Activated naive CD4-positive, alpha-beta T cell (primary cell): ENCODE data around the gene SLAMF9.
"Not testable (repeated sequence)": the region's sequence is repeated elsewhere in the genome, so short reads cannot be mapped to it uniquely, and the experiment has no call there.

ENCODE experiments used
- DNase-seq, 4 experiments: peaks; one replicate each; lab custom pipeline; 2025; lab: John Stamatoyannopoulos, UW

SLAMF9 gene

DNA sequence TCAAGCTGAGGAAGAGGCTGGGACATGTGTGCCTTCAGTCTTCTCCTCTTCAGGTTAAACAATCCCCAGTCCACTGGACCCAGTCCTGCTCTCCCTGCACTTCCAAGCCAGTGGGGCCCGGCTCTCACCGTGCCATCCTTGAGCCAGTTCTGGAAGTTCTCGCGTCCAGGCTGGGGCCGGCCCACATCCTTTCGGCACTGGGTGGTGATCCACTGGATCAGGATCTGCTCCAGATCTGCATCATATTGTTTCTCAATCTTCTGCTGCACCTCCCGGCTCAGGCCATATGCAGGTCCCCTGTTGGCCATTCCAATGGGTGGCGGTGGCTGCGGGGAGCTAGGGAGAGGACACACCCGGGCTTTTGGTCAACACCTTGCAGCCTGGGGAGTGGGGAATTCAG lies 33.8 kb downstream of the SLAMF9 start:
- DNase-seq, result no peak

DNA sequence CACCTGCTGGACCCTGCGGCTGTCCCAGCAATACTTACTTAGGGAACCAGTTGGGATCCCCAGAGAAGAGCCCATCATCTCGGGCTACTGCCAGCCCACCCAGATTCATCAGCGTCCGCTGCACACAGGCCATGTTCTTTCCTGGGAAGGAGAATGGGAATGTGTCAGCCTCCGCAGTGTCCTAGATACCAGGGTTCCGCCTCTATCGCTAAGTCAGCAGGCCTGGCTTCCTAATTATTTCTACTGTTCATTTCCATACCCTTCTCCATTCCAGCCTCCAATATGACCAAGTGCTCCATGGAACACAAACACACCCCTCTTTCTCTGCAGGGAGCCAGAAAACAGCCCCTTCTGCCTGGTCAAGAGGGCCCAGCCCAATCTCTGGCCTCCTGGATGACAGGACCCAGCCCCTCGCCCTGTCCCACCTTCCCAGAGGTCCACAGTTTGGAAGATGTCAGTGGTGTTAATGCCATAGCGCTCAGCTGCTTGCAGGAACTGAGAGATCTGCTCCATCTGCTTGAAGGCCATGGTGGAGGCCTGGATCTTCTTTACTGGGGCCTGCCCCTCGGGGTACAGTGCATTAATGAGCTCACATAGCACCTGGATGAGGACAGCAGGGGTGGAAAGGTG lies 34.7 kb downstream of the SLAMF9 start:
- DNase-seq, result no peak

DNA sequence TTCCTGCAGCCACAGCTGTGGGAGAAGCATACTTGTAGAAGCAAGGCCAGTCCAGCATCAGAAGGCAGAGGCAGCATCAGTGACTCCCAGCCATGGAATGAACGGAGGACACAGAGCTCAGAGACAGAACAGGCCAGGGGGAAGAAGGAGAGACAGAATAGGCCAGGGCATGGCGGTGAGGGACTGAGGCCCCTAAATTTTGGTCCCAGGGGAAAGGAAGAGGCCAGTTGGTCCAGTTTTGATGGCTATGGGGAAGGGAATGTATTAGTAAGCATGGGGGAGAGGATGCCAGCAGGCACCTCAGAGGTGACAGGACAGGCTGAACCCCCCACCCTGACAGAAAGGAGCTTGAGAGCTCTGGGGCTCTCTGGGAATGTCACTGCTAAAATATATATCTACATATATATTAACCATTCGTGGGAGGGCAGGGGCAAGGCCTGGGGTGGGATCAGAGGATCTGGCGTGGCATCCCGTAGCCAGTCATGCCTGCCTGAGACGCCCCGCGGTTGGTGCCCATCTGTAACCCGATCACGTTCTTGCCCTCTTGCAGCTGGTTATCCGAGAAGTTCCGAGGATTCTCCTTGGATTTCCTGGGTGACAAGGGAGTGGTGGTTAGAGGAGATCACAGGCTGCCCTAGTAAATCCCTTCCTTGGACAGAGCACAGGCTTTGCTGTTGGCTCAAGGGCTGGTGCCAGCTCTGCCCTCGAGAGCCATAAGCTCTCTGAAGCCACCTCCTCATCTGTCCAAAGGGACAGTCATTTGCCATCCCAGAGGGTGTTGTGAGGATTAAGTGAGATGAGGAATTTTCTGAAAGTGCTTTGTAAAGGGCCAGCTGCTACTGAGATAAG lies 35.5 kb downstream of the SLAMF9 start:
- no peak for DNase-seq

GRCh38 chr1:159917533-159918351 lies 36.3 kb downstream of the SLAMF9 start:
- DNase-seq, result no peak

DNA sequence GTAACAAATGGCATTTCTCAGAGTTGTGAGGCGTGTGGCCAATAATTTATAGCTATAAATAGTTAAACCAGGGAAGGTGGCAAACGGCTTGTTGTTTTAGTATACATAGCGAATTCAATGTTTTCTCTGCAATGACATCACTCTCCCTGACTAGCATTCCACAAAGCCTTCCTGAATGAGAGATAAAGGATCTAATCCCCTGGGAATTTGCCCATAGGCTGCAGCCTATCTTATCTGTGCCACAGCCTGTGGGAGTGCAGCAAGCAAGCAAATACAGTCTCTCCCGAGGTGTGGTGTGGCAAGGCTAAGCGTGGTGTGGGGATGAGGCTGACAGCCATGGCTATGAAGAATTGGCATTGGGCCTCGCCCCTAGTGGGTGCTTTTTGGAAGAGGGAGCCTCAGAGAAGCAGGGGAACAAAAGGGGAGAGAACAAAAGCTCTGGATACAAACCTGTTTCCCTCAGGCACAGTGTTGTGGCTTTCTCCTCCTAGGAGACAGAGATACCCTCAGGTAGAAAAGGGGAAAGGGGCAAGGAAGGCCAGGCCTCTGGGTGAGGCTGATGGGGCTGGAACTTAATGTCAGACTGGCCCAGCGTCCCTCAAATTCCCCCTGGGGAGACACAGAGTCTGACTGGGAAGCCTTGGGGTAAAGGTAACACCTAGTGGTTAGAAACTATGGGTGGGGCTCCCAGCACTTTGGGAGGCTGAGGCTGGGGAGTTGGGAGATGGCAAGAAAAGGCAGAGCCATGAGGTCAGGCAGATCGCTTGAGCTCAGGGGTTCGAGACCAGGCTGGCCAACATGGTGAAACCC lies 37.6 kb downstream of the SLAMF9 start:
- no peak for DNase-seq

DNA sequence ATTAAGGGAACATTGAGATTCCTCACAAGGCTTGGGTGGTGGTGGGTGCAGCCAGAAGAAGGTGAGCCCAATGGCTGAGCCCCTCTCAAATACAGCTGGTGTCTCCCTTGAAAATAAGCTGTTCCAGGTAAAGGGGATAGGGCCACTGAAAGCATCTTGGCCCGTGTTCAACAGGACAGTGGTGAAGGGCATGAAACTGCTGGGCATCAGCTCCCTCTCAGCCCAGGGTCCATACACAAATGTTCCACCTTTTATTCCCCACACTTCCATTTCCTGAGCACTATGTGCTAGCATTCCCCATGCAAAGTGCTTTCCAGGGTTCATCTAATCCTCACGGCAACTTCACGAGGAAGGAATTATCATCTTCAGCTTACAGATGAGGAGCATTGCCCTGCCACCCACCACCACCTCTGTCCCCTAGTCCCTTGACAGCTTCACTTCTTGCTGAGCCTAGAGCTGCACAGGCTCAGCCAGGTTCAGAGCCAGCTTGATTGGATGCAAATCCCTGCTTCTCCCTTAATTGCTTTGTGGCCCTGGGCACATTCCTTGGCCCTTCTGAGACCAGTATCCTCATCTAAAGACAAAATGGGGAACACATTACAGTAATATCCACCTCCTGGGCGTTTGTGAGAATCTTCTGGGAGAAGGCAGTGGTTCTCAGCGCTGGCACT lies 38.3 kb downstream of the SLAMF9 start:
- no peak for DNase-seq

- no peak for DNase-seq
Observed at GRCh38 chr1:159914252-159915018, 39.6 kb downstream of the SLAMF9 start.

DNA sequence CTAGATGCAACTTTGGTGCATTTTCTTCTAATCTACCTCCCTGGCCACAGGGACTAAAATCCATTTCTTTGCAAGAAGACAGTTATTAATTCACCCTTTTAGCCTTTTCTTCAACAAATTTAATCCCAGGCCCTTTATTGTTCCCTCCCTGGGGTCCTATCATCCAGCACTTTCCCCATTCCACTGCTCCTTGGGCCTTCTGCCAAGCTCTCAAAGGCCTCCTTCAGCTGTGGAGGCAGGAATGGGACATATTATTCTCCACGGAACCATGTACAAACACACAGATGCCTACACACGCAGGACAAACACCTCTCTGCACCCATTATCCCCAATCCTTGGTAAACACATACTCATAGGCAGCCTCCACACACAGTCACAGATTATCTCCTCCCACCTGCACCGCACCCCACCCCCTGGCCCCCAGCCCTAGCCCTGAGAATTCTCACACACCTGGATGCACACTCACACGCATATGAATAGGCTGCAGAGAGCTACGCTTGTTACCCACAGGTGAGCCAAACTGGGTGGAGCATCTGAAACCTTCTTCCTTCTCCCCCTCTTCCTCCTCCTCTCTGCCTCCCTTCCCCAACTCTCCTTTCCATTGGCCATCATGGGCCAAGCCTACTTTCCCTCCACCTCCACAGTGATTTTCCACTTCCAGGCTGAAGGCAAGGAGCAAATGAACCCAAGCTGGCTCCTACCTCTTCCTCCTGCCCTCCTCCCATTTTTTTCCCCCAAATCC lies 40.4 kb downstream of the SLAMF9 start:
- no peak for DNase-seq

- no peak for DNase-seq
Observed at GRCh38 chr1:159911326-159912070, 42.5 kb downstream of the SLAMF9 start.

DNA sequence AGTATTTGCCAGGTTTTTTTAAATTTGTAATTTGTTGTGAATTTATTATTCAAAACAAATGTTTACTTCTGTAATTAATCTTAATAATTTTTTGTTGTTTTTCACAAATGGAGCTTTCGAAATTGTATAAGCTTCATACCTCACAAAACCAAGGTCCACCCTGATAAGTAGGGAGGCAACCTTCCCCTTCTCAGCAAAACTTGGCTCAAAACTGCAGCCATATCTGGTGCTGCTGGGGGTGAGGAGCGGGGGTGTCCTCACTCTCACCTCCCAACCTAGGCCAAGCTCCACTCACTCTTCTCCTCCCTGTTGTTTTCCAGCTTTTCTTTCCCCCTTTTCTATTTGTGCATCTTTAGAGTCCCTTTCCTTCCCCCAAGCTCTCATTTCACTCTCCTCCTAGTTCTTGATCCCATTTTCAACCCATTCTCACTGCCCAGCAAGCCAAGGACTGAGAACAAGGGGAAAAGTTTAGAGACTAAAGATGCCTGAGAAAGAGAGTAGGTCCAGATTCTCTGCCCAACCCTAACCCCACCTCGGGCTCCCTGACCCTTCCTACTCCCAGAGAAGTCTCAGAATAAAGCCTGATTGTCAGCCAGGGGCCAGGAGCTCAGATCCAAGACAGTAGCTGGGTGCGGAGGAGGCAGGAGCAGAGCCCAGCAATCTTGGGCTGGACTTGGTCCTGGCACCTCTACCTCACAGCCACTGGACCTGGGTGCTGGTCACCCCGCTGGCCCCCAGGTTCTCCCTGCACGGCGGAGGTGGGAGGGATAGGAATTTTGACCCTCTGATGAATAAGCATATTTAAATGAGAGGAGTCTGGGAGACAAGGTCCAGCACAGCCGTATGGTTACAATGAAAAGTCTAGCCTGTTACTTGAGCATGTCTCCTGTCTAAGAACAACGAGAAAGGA lies 45.8 kb downstream of the SLAMF9 start:
- no peak for DNase-seq

DNA sequence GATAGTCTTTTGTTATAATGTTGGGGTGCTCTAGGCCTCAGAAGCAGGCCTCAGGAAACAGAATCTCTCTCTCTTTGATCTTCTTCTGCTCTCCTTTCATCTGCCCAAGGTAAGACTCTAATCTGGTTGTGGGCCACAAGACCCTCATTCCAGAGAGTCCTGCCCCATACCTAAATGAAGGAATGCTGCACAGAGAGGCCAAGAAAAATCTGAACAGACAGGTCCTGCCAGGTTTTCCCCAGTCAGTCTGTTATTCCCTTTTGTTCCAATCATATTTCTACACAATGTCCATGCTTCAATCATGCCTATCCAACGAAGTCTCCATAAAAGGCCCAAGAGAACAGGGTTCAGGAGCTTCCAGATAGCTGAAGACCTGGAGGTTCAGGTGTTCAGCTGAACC lies 47.1 kb downstream of the SLAMF9 start:
- no peak for DNase-seq

DNA sequence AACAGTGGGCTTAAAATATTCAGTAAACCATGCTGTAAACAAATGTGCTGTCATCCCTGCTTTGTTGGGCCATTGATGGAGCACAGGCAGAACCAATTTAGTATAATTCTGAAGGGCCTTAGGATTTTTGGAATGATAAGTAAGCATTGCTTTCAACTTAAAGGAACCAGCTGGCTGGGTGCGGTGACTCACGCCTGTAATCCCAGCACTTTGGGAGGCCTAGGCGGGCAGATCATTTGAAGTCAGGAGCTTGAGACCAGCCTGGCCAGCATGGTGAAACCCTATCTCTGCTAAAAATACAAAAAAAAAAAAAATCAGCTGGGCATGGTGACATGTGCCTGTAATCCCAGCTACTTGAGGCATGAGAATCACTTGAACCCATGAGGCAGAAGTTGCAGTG lies 50.0 kb downstream of the SLAMF9 start:
- DNase-seq, result not testable (repeated sequence)

- DNase-seq, result no peak
Observed at GRCh38 chr1:159902541-159902940, 51.5 kb downstream of the SLAMF9 start.
